GOT3 (cell line): ENCODE data around the gene FREM3.
"Not testable (repeated sequence)": the region's sequence is repeated elsewhere in the genome, so short reads cannot be mapped to it uniquely, and the experiment has no call there.

Source experiments
- DNase-seq: peaks from one replicate; lab custom pipeline; 2025; ENCODE audit warnings: mixed read lengths; lab: John Stamatoyannopoulos, UW

Gene FREM3

DNA sequence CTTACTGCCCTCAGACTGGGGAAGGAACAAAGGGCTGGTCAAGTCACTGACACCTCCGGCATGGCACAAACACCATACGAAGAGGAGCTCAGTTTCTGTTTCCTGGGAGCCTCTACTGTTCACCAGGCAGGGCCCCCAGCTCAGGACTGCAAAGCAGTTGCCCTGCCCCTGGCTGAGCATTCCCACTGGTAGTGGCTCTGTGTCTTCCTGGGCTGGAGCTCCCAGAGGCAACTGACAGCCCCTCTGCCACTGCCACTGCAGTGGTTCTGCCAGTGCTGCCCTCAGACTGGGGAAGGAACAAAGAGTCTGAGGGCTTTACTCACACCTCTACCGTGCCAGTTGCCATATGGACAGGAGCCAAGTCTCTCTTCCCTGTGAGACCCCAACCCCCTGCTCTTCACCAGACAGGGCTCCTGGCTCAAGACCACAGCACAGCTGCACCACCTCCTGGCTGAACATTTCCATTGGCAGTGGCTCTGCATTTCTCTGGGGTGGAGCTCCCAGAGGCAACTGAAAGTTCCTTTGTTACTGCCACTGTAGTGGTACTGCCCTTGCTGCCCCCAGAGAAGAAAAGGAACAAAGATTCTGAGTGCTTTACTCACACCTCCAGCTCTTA lies 119.0 kb downstream of the FREM3 start:
- DNase-seq = no peak

DNA sequence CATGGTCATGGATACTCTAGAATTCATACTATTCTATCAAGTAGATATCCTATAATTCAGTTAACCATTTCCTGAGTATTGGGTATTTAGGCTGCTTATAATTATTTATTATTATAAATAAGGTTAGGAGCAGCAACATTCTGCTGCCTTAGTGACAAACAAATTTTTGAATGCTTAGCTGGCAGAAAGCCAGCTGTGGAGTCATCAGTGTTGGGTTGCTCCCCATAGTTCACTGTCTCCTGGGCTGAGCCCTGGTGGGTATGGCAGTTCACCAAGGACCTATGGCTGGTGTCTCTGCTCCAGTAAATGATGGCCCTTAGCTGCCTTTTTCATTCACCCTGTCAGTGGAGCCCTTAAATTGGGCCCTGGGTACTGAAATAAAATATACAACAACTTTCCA lies 125.1 kb downstream of the FREM3 start:
- no peak for DNase-seq

DNA sequence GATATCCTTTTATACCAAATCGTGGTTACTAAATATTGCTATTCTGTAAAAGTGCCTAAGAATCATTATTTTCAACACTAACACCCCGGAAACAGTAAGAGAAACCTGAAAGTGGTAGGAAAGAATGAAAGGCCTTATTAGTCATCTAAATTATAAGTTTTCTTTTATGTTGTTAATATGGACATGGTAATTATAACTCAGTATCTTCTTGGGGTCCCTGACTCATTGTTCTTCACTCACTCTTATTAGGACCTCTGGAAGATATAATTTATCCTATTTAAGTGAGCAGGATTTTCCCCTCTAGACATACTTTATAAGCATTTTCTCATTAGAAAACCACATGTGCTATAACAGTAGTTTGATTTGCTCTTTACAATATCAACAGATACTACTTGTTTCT lies 136.0 kb downstream of the FREM3 start:
- no peak for DNase-seq

GRCh38 chr4:143559757-143560147 lies 140.7 kb downstream of the FREM3 start:
- no peak for DNase-seq

GRCh38 chr4:143558823-143559756 lies 141.4 kb downstream of the FREM3 start:
- no peak for DNase-seq

DNA sequence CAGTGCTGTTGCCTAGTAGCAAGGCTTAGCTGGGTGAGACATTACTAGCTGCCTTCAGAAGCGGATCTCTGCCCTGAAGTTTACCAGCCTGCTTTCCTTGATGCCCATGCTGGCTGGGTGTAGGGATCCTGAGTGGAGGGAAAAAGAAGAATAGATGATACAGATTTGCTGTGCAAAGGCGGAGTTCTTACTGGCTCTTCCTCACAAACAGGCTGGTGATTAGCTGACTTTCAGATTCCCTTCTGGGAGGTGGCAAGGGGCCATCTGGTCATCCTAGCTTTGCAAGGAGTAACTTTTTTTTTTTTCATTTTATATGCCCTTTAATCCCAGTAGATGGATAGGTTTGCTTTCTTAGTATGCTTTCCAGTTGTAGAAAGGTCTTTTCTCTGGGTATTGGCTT lies 142.2 kb downstream of the FREM3 start:
- DNase-seq = no peak

DNA sequence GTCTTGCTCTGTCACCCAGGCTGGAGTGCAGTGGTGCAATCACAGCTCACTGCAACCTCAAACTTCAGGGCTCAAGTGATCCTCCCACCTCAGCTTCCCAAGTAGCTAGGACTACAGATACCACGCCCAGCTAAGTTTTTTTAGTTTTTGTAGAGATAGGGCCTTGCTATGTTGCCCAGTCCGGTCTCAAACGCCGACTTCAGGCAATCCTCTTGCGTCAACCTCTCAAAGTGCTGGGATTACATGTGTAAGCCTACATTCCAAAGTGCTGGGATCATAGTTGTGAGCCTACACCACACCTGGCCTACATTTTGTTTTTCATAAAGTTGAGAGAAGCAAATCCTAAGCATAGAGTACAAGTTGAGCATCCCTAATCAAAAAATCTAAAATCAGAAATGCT lies 144.8 kb downstream of the FREM3 start:
- no peak for DNase-seq

GRCh38 chr4:143554728-143555597 lies 145.5 kb downstream of the FREM3 start:
- no peak for DNase-seq

DNA sequence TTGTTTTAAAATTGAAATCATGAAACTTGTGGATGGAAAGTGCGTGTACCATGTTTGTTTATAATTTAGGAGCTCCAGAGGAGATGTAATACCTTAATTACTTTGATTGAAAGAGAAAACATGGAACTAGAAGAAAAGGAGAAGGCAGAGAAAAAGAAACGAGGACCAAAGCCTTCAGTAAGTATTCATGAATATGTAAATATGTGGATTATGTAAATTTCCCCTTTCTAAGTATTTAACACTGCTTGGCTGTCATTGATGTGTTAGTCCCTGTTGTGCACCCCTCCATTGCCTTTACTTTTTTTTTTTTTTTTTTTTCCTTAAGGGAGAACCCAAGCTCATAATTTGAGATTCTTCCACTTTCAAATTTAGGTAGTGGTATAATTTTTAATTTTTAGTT lies 150.5 kb downstream of the FREM3 start:
- DNase-seq = no peak

GRCh38 chr4:143539670-143540023 lies 160.8 kb downstream of the FREM3 start:
- DNase-seq = no peak

- no peak for DNase-seq
Observed at GRCh38 chr4:143538979-143539669, 161.4 kb downstream of the FREM3 start.

DNA sequence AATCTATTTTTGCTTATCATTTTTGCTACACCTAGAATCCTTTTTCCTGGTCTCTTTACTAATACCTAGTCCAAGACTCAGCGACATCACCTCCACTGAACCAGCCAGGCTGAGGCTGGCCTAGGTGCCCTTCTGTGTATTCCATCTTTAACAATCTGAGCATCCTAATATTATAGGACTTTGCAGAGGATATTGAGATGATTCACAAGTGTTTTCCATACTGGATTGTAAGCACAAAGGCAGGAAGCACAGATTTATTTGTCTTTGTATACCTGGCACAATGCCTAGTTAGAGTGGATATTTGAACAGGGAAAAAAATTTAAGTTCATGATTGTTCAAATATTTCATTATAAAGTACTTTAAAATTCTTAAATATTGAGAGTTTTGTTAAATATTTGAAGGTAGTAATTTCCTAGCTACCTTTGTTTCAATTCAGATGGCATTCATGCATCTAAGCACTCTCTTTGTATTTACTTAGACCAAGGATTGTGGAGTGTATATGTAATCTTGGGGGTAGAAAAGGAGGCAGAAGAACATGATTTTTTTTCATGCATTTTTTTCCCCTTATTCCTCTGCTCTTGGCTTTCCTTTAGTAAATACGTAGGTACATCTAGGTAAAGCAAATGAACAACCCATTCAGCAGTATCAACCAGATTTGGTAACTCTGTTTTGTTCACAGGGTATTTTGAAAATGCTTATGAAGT lies 168.5 kb downstream of the FREM3 start:
- DNase-seq = no peak

DNA sequence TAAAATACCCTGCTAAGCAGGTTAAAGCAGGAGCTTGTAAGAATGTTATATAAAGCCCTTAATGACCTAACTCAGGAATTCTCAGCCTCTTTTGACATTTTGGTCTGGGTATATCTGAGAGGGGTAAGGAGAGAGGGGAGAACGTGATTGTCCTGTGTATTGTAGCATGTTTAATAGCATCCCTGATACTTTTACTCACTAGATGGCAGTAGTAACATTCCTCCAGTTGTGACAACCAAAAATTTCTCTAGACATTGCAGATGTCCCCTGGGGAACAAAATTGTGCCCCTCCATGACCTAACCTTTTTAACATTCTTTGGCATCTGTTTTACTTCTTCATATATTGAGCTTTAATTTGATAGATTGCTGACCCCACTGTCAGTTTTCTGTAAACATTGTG lies 169.1 kb downstream of the FREM3 start:
- DNase-seq = no peak

DNA sequence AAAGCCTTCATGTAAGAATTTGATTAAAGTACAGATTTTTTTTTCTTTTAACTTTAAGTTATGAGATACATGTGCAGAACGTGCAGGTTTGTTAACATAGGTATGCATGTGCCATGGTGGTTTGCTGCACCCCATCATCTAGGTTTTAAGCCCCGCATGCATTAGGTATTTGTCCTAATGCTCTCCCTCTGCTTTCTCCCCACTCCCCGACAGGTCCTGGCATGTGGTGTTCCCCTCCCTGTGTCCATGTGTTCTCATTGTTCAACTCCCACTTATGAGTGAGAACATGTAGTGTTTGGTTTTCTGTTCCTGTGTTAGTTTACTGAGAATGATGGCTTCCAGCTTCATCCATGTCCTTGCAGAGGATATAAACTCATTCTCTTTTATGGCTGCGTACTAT lies 172.4 kb downstream of the FREM3 start:
- DNase-seq = not testable (repeated sequence)
